ENCODE results near the gene FAM170B. TPM values are rescaled to one million over a fixed set of nuclear protein-coding genes. Genes with fewer than 3 reads are reported as not detected.

FAM170B gene
- total RNA-seq, 2 experiments from 2014 or later = not detected

GRCh38 chr10:49103761-49104160, 30.1 kb downstream of the FAM170B start:
- H3K4me3 Mint-ChIP-seq = no peak overlapping the region
- H3K4me1 Mint-ChIP-seq (ENCODE audit: low read depth) = no peaks in the 10 kb centered on the region
- H3K27ac Mint-ChIP-seq = no peak overlapping the region
- ChIA-PET POLR2A (interaction anchor here (0.5 kb wide), 1 partner anchor 386 kb away, joined by 4 read pairs; no protein-coding TSS in a partner anchor), CTCF (no interaction called here)
- no peak for ATAC-seq
- no peak for DNase-seq
- peaks cover 21% of the 10 kb centered on the region for H3K27me3 Mint-ChIP-seq (ENCODE audit: low read depth)
- H3K9me3 Mint-ChIP-seq (ENCODE audit: insufficient read depth) = no peaks in the 10 kb centered on the region
- H3K36me3 Mint-ChIP-seq (ENCODE audit: low read depth) = no peaks in the 10 kb centered on the region

- Mint-ChIP-seq H3K27ac (no peak overlapping the region), H3K27me3 (ENCODE audit: low read depth) (peaks cover 18% of the 10 kb centered on the region), H3K4me1 (ENCODE audit: low read depth) (no peaks in the 10 kb centered on the region), H3K36me3 (ENCODE audit: low read depth) (no peaks in the 10 kb centered on the region), H3K9me3 (ENCODE audit: insufficient read depth) (no peaks in the 10 kb centered on the region), H3K4me3 (no peak overlapping the region)
- ChIA-PET POLR2A (no interaction called here), CTCF (no interaction called here)
- no peak for ATAC-seq
- no peak for DNase-seq
Observed at GRCh38 chr10:49099046-49099445, 34.8 kb downstream of the FAM170B start.

- ATAC-seq (no peak), DNase-seq (no peak)
- ChIA-PET CTCF (no interaction called here), POLR2A (no interaction called here)
- H3K27ac Mint-ChIP-seq = no peak overlapping the region
- no peaks in the 10 kb centered on the region for H3K4me1 Mint-ChIP-seq (ENCODE audit: low read depth)
- no peak overlapping the region for H3K4me3 Mint-ChIP-seq
- no peaks in the 10 kb centered on the region for H3K36me3 Mint-ChIP-seq (ENCODE audit: low read depth)
- no peaks in the 10 kb centered on the region for H3K9me3 Mint-ChIP-seq (ENCODE audit: insufficient read depth)
- peaks cover 16% of the 10 kb centered on the region for H3K27me3 Mint-ChIP-seq (ENCODE audit: low read depth)
Observed at GRCh38 chr10:49096890-49097445, 36.9 kb downstream of the FAM170B start.

DNA sequence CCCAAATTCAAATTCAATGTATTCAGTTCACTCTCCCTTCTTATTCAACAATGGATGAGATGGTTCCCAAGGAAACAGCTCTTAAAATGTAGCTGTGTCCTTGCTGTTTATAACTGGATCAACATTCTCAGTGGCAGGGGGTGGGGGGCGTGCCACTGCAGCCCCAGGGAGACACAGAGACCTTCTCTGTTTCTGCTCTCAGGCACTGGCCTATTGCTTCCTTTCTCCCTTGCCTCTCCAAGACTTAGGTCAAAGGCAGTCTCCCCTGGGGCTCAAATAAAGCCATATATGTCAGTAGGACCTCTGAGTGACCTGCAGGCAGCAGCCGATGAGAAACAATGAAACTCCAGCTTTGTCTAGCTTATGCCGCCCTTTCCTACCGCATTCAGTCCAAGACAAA, 39.2 kb downstream of the FAM170B start:
- H3K36me3 Mint-ChIP-seq (ENCODE audit: low read depth) = no peaks in the 10 kb centered on the region
- H3K4me3 Mint-ChIP-seq = no peak overlapping the region
- no peaks in the 10 kb centered on the region for H3K9me3 Mint-ChIP-seq (ENCODE audit: insufficient read depth)
- no peaks in the 10 kb centered on the region for H3K4me1 Mint-ChIP-seq (ENCODE audit: low read depth)
- H3K27me3 Mint-ChIP-seq (ENCODE audit: low read depth) = peaks cover 7% of the 10 kb centered on the region
- ChIA-PET POLR2A (no interaction called here), CTCF (no interaction called here)
- H3K27ac Mint-ChIP-seq = no peak overlapping the region
- DNase-seq (no peak), ATAC-seq (no peak)

GRCh38 chr10:49093922-49094321, 39.9 kb downstream of the FAM170B start:
- no peak overlapping the region for H3K4me3 Mint-ChIP-seq
- no peak overlapping the region for H3K27ac Mint-ChIP-seq
- H3K9me3 Mint-ChIP-seq (ENCODE audit: insufficient read depth) = no peaks in the 10 kb centered on the region
- H3K27me3 Mint-ChIP-seq (ENCODE audit: low read depth) = peaks cover 6% of the 10 kb centered on the region
- no peaks in the 10 kb centered on the region for H3K4me1 Mint-ChIP-seq (ENCODE audit: low read depth)
- no peaks in the 10 kb centered on the region for H3K36me3 Mint-ChIP-seq (ENCODE audit: low read depth)
- DNase-seq = no peak
- CTCF ChIA-PET = no interaction called here
- no peak for ATAC-seq
- POLR2A ChIA-PET = no interaction called here

DNA sequence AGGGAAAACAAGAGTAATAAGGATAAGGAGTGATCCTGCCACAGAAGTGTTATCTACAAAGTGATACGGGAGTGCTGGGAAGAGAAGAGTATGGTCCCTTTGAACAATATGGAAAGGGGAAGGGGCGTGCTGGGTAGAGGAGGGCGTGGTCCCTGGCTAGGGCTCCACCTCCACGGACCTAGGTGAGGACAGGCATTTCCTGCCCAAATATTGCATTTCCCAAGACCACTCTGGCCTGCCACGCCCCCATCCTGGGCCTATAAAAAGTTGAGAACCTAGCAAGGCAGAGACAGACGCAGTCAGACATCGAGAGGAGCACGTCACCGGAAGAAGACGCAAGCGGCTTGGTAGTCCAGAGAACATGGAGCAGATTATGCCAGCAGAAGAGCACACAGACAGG, 41.3 kb downstream of the FAM170B start:
- DNase-seq = no peak
- Mint-ChIP-seq H3K9me3 (ENCODE audit: insufficient read depth) (peaks cover 2% of the 10 kb centered on the region), H3K4me1 (ENCODE audit: low read depth) (no peaks in the 10 kb centered on the region), H3K36me3 (ENCODE audit: low read depth) (no peaks in the 10 kb centered on the region), H3K27ac (no peak overlapping the region), H3K27me3 (ENCODE audit: low read depth) (peaks cover 2% of the 10 kb centered on the region), H3K4me3 (no peak overlapping the region)
- no peak for ATAC-seq
- ChIA-PET CTCF (no interaction called here), POLR2A (no interaction called here)

- ATAC-seq (no peak), DNase-seq (no peak)
- Mint-ChIP-seq H3K36me3 (ENCODE audit: low read depth) (no peaks in the 10 kb centered on the region), H3K4me1 (ENCODE audit: low read depth) (no peaks in the 10 kb centered on the region), H3K4me3 (no peak overlapping the region), H3K27ac (no peak overlapping the region), H3K9me3 (ENCODE audit: insufficient read depth) (peaks cover 10% of the 10 kb centered on the region), H3K27me3 (ENCODE audit: low read depth) (peaks cover 2% of the 10 kb centered on the region)
- ChIA-PET POLR2A (no interaction called here), CTCF (no interaction called here)
Observed at GRCh38 chr10:49091450-49092210, 42.2 kb downstream of the FAM170B start.

GRCh38 chr10:49090696-49091380, 43.0 kb downstream of the FAM170B start:
- Mint-ChIP-seq H3K4me1 (ENCODE audit: low read depth) (no peaks in the 10 kb centered on the region), H3K27ac (no peak overlapping the region), H3K4me3 (no peak overlapping the region), H3K36me3 (ENCODE audit: low read depth) (no peaks in the 10 kb centered on the region), H3K27me3 (ENCODE audit: low read depth) (peaks cover 5% of the 10 kb centered on the region), H3K9me3 (ENCODE audit: insufficient read depth) (peaks cover 13% of the 10 kb centered on the region)
- ChIA-PET CTCF (no interaction called here), POLR2A (no interaction called here)
- no peak for DNase-seq
- no peak for ATAC-seq

DNA sequence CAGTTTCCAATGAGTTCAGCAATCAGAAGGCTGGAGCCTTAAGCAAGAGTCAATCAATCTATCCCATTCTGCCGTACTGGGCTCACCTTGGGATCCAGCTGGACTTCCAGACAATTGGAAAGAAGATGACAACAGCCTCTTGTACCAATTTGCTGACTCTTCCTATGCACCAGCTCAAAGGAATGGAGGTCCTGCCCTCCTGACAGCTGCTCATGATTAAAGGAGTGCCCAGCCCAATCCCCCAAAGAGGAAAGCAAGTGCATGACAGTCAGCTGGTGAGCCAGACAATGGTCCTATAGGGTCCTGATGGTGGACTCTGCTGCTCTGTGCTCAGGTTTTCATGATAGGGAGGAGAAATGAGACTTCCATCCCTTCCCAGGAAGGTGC, 43.6 kb downstream of the FAM170B start:
- ChIA-PET POLR2A (no interaction called here), CTCF (no interaction called here)
- H3K27me3 Mint-ChIP-seq (ENCODE audit: low read depth) = peaks cover 10% of the 10 kb centered on the region
- no peaks in the 10 kb centered on the region for H3K36me3 Mint-ChIP-seq (ENCODE audit: low read depth)
- ATAC-seq = no peak
- no peak overlapping the region for H3K27ac Mint-ChIP-seq
- no peak overlapping the region for H3K4me3 Mint-ChIP-seq
- DNase-seq = no peak
- peaks cover 13% of the 10 kb centered on the region for H3K9me3 Mint-ChIP-seq (ENCODE audit: insufficient read depth)
- no peaks in the 10 kb centered on the region for H3K4me1 Mint-ChIP-seq (ENCODE audit: low read depth)

DNA sequence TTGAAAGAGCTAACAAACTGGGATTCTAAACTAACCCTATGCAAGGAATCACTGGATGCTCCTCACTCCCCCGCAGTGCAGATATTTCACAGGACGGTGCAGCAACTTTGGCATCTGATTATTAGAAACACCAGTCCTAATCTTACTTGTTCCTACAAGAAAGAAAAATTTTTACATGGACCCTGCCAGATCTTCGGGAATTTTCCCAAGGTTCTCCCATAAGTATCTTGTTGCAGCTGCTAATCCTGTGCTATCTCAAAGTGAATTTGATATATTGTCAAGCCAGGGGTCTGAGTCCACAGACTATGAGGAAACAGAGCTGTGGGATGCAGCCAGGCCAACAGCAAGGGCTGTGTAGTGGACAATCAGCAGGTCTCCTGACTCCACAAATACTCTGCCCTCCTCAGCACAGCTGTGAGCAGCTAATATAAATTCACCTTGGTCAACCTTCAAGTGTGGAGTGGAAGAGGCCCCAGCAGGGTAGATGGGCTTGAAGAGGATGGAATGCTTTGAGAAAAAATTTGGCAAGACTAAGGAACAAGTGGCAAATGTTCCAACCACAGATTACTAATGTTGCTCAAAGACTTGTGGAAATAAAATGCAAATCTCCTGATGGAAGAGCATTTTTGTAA, 44.1 kb downstream of the FAM170B start:
- H3K4me1 Mint-ChIP-seq (ENCODE audit: low read depth) = no peaks in the 10 kb centered on the region
- H3K4me3 Mint-ChIP-seq = no peak overlapping the region
- ChIA-PET CTCF (no interaction called here), POLR2A (no interaction called here)
- no peaks in the 10 kb centered on the region for H3K36me3 Mint-ChIP-seq (ENCODE audit: low read depth)
- ATAC-seq (no peak), DNase-seq (no peak)
- H3K27ac Mint-ChIP-seq = no peak overlapping the region
- H3K27me3 Mint-ChIP-seq (ENCODE audit: low read depth) = peaks cover 10% of the 10 kb centered on the region
- peaks cover 13% of the 10 kb centered on the region for H3K9me3 Mint-ChIP-seq (ENCODE audit: insufficient read depth)

DNA sequence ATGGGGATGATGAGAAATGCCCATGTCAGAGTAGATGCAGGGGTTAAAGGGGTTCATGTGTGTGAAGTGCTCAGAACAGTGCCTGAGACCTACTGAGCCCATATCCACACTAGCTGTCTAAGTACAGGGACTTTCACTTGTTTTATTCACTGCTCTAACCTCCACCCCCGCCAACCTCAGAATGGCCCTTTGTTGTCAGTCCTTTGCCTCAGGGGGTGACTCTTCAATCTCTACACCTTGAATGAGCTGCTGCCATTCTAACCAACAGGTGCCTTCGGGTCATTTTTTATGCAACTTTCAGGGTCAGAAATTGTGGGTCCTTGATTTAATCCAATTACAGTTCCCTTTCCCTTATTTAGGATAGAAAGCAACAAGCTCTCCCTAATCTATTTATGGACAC, 44.7 kb downstream of the FAM170B start:
- DNase-seq (no peak), ATAC-seq (no peak)
- Mint-ChIP-seq H3K27me3 (ENCODE audit: low read depth) (peaks cover 10% of the 10 kb centered on the region), H3K4me3 (no peak overlapping the region), H3K4me1 (ENCODE audit: low read depth) (no peaks in the 10 kb centered on the region), H3K27ac (no peak overlapping the region), H3K9me3 (ENCODE audit: insufficient read depth) (peaks cover 13% of the 10 kb centered on the region), H3K36me3 (ENCODE audit: low read depth) (no peaks in the 10 kb centered on the region)
- CTCF ChIA-PET = no interaction called here
- POLR2A ChIA-PET = no interaction called here

- Mint-ChIP-seq H3K4me1 (ENCODE audit: low read depth) (no peaks in the 10 kb centered on the region), H3K9me3 (ENCODE audit: insufficient read depth) (peaks cover 13% of the 10 kb centered on the region), H3K27me3 (ENCODE audit: low read depth) (peaks cover 15% of the 10 kb centered on the region), H3K27ac (no peak overlapping the region), H3K4me3 (no peak overlapping the region), H3K36me3 (ENCODE audit: low read depth) (no peaks in the 10 kb centered on the region)
- ATAC-seq = no peak
- ChIA-PET POLR2A (no interaction called here), CTCF (no interaction called here)
- no peak for DNase-seq
Observed at GRCh38 chr10:49086889-49087288, 46.9 kb downstream of the FAM170B start.

All from activated CD8-positive, alpha-beta T cell treated with anti-CD3 and anti-CD28 coated beads, Interleukin-2, amount 10 ng/mL, durations not matched to agents 7 days and 5 days (primary cell).